GM20000 (cell line): ENCODE results near the gene STEAP3.

ENCODE experiments used
- DNase-seq: peaks from one replicate; pipeline ENCODE4 v3.0.0; 2012; ENCODE audit warnings: low spot score
- TF ChIP-seq, protein P1 (sequence below): IDR thresholded peaks from 2 replicates; pipeline ENCODE4 v1.5.1; 2012; ENCODE audit warnings: mild to moderate bottlenecking, control low read depth; ENCODE audit errors: extremely low read depth, missing control alignments

STEAP3 gene

DNA sequence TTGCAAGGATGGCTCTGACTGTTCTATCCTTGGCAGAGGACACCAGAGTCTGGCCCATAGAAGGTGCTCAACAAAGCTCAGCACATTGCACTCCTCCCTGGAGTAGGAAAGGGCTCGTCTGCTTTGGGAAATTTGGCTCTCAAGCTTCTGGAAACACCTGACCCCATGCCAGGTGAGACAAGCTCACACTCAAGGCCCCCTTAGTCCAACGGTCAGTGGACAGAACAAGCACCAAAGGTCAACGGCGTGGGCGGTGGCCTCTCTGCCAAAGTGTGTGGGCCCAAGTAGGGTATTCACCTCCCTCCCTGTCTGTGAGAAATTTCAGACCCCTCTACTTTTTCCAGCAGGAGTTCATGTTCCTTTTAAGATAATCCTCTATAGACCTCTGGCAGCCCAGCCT lies 2.0 kb upstream of the STEAP3 start:
- DNase-seq: no peak
- TF ChIP-seq, protein P1, sequence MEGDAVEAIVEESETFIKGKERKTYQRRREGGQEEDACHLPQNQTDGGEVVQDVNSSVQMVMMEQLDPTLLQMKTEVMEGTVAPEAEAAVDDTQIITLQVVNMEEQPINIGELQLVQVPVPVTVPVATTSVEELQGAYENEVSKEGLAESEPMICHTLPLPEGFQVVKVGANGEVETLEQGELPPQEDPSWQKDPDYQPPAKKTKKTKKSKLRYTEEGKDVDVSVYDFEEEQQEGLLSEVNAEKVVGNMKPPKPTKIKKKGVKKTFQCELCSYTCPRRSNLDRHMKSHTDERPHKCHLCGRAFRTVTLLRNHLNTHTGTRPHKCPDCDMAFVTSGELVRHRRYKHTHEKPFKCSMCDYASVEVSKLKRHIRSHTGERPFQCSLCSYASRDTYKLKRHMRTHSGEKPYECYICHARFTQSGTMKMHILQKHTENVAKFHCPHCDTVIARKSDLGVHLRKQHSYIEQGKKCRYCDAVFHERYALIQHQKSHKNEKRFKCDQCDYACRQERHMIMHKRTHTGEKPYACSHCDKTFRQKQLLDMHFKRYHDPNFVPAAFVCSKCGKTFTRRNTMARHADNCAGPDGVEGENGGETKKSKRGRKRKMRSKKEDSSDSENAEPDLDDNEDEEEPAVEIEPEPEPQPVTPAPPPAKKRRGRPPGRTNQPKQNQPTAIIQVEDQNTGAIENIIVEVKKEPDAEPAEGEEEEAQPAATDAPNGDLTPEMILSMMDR: no peak

DNA sequence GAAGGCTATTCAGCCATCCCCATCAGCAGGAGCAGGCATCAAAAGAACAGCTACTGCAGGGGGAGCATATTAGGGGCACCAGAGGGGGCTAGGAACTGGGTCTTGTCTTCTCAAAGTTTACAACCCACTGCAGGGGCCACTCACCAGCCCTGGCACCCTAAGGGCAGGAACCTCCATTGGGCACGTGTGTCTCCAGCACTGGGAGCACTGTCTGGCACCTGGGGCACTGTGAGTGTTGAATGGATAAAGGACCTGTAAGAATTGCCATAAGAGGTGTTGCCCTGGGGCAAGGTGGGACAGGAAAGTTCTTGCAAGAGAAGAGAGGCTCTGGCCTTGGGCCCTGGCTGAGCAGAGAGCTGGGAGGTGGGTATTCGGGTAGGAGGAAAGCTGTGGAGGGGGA lies 1.4 kb upstream of the STEAP3 start:
- TF ChIP-seq, protein P1: no peak
- DNase-seq: no peak

DNA sequence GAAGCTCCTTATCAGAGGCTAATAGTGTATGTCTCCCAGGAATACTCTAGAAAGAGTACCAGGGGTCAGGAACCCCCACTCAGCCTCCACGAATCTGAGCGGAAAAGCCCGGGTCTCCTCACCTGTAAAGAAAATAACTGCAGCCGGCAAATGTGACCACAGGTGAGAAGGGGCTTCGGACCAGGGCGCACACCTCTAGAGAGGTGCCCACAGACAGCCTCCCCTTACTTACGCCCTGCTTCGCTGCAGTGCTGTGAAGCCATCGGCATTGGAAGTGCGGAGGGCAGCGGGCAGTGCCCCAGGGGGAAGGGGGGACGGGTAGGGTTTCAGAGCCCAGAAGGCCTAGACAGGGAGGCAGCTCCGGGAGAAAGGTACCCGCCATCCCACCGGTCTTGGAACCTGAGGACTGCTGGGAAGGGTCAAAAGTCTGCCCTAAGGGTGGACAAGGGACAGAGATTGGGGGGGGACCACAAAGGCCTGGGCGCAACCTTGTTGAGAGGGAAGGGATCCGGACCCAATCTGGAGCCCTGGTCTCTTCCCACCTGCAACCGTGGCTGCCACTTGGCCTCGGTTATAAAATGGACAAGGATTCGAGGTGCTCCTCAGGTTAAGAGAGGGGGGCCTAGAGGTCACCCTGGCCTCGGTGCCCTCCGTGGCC lies 642 bp upstream of the STEAP3 start:
- DNase-seq: no peak
- TF ChIP-seq, protein P1: no peak

DNA sequence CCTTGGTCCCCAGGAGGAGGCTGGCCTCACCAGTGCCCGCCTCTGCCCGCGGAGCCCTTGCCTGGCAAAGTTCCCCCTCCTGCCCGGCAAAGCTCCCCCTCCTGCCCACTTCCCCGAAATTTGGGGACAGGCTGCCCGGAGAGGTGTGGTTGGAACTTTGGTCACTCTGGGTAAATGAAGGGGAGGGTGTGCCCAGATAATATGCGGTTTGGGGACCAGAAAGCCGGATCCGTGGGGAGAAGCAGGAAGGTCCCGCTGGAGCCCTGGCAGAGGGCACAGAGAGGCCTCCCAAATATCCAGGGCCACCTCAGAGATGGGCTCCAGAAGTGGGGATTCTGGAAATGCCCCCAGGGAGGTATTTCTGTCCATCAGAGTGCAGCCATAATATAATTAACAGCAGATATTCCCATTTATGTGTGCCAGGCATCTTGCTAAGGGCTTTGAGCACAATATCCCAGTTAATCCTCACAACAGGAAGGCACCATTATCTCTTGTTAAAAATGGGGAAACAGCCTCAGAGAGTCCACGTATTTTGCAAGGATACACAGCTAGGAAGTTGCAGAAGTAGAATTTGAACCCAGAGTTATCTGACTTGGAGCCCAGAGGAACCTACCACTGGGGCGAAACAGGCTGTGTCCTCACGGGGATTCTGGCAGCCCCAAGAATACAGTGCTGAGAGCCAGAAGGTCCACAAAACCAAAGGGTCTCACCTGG lies 914 bp downstream of the STEAP3 start:
- DNase-seq: no peak
- TF ChIP-seq, protein P1: no peak

DNA sequence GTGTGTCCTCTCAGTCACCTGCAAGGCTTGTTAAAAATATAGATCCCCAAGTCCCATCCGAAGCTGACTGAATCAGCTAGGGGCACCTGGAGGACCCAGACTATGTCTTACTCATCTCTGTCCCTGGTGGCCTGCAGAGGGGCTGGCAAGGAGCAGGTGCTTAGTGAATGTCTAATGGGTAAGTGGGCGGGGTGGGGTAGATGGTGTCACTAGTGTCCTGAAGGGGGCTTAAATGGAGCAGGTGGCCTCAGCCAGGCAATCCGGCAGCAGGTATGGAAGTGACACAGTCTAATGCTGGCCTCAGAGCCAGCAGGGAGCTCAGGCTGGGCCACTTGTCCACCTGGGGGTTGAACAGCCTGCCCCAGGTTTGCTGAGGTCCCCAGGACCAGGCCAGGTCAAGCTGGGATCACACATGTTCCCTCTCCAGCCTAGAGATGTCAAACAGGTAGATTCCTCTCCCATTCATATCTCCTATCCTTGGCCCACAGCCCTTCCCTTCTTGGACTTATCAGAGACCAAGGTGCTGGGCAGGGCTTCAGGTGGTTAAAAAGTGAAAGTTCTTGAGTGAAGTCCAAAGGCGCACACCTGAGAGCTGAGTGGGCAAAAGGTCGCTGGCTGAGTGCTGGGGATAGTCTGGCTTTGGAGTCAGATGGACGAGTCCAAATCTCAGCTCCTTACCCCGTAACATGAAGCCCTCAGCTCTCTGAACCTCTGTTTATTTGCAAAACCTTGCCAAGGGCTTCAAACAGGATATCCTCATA lies 1.7 kb downstream of the STEAP3 start:
- TF ChIP-seq, protein P1: no peak
- DNase-seq: no peak

DNA sequence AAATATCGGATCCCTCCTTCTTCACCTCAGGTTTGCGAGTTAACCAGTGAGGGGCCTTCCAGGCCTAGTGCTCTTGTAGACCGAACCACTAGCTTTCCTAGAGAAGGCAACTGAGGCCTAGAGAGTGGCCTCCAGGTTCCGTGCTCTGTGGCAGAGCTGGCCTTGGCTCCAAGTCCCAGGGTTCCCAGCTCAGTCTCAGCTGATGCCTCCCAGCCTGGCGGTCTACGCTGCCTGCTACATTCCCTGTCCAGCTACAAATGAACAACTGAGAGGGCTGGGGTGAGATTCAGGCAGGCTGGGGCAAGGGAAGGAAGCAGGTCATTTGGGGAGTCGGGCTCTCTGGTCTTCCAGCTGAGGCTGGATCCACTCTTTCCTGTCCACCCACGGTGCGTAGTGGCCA lies 2.3 kb downstream of the STEAP3 start:
- DNase-seq: no peak
- TF ChIP-seq, protein P1: no peak

DNA sequence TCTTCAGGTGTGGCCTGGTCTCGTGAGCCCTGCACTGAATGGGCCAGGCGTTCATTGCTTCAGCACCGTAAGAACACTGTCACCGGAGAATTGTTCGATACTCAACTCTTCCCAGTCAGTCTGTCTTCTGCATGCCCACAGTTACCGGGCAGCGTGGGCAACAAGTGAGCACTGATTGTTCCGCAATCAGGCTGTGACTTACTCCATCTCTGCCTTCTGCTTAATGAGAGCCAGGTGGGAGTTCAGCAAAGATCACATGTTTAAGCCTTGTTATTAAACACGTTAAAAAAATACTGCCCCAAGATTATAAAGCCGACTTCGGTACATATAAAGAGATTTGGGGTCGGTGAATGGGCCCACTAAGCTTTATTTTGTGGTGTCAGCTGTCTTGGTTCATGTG lies 3.7 kb downstream of the STEAP3 start:
- no peak for DNase-seq
- TF ChIP-seq, protein P1: no peak
